Mesenchymal stem cell (in vitro differentiated cells and primary cell): ENCODE data around the gene SPDYE1.
"Not testable (repeated sequence)": the region's sequence is repeated elsewhere in the genome, so short reads cannot be mapped to it uniquely, and the experiment has no call there.

Source experiments
- DNase-seq: peaks from one replicate; pipeline ENCODE4 v3.0.0-alpha.2; 2013
- H2AFZ ChIP-seq: one replicate; pipeline ENCODE4 v1.6.1; 2013; ENCODE audit warnings: low read depth, mild to moderate bottlenecking, control low read depth, inconsistent platforms, low read length, moderate library complexity
- H2AK5ac ChIP-seq: 2 replicates; pipeline ENCODE4 v1.6.1; 2013; ENCODE audit warnings: low read length, moderate library complexity, mild to moderate bottlenecking, inconsistent platforms; ENCODE audit not compliant: severe bottlenecking
- H2BK120ac ChIP-seq: one replicate; pipeline ENCODE4 v1.6.1; 2013; ENCODE audit warnings: low read depth, mild to moderate bottlenecking, inconsistent platforms, low read length, moderate library complexity
- H2BK12ac ChIP-seq, 2 experiments: one replicate each; pipeline ENCODE4 v1.6.1; 2013; ENCODE audit warnings: inconsistent platforms in 2 of 2, low read length in 2 of 2, mild to moderate bottlenecking in 2 of 2, moderate library complexity in 2 of 2, control low read depth in 1 of 2
- H2BK15ac ChIP-seq: one replicate; pipeline ENCODE4 v1.6.1; 2013; ENCODE audit warnings: mild to moderate bottlenecking, low read depth, inconsistent platforms; ENCODE audit not compliant: poor library complexity, severe bottlenecking
- H2BK5ac ChIP-seq: 2 replicates; pipeline ENCODE4 v1.6.1; 2013; ENCODE audit warnings: low read depth, mild to moderate bottlenecking, low read length, control low read depth, inconsistent platforms; ENCODE audit not compliant: poor library complexity, severe bottlenecking
- H3K14ac ChIP-seq, 2 experiments: one replicate each; pipeline ENCODE4 v1.6.1; 2013; ENCODE audit warnings: inconsistent platforms in 2 of 2, low read length in 2 of 2, control low read depth in 1 of 2, mild to moderate bottlenecking in 1 of 2, moderate library complexity in 1 of 2
- H3K18ac ChIP-seq, 2 experiments: one replicate each; pipeline ENCODE4 v1.6.1; 2013; ENCODE audit warnings: inconsistent platforms in 2 of 2, low read length in 2 of 2, control low read depth in 1 of 2, low read depth in 1 of 2, mild to moderate bottlenecking in 1 of 2
- H3K23ac ChIP-seq, 2 experiments: one replicate each; pipeline ENCODE4 v1.6.1; 2013; ENCODE audit warnings: inconsistent platforms in 2 of 2, low read length in 2 of 2, mild to moderate bottlenecking in 2 of 2, moderate library complexity in 2 of 2, control low read depth in 1 of 2
- H3K27ac ChIP-seq: 2 replicates; pipeline ENCODE4 v1.5.1; 2013; ENCODE audit warnings: mild to moderate bottlenecking, moderate library complexity, low read length, control low read depth, inconsistent platforms; ENCODE audit not compliant: poor library complexity, severe bottlenecking
- H3K27me3 ChIP-seq, 2 experiments: 2 replicates each; pipeline versions ENCODE4 v1.6.1 to v1.7.0; 2013; ENCODE audit warnings: low read length in 2 of 2, mild to moderate bottlenecking in 2 of 2, moderate library complexity in 2 of 2, control low read depth in 1 of 2, inconsistent platforms in 1 of 2; ENCODE audit not compliant: control insufficient read depth in 1 of 2, insufficient read depth in 1 of 2
- H3K36me3 ChIP-seq, 2 experiments: 2 replicates each; pipeline versions ENCODE4 v1.6.1 to v1.7.0; 2013; ENCODE audit warnings: low read length in 2 of 2, control low read depth in 1 of 2, inconsistent platforms in 1 of 2, low read depth in 1 of 2, mild to moderate bottlenecking in 1 of 2; ENCODE audit not compliant: insufficient read depth in 2 of 2, control insufficient read depth in 1 of 2
- H3K4ac ChIP-seq, 2 experiments: one replicate each; pipeline ENCODE4 v1.6.1; 2013; ENCODE audit warnings: inconsistent platforms in 2 of 2, low read length in 2 of 2, mild to moderate bottlenecking in 2 of 2, moderate library complexity in 2 of 2, control low read depth in 1 of 2, low read depth in 1 of 2
- H3K4me1 ChIP-seq: 2 replicates; pipeline ENCODE4 v1.6.1; 2013; ENCODE audit warnings: low read depth, low read length, control low read depth; ENCODE audit not compliant: control insufficient read depth, insufficient read depth
- H3K4me2 ChIP-seq: 2 replicates; pipeline ENCODE4 v1.6.1; 2013; ENCODE audit warnings: low read length, mild to moderate bottlenecking, inconsistent platforms; ENCODE audit not compliant: poor library complexity, severe bottlenecking
- H3K4me3 ChIP-seq, 2 experiments: 2 replicates each; pipeline versions ENCODE4 v1.5.1 to v1.7.0; 2013; ENCODE audit warnings: low read length in 2 of 2, mild to moderate bottlenecking in 2 of 2, control low read depth in 1 of 2, low read depth in 1 of 2; ENCODE audit not compliant: insufficient read depth in 1 of 2
- H3K79me1 ChIP-seq: replicated peaks from 2 replicates; pipeline ENCODE4 v1.6.1; 2013; ENCODE audit warnings: mild to moderate bottlenecking, control low read depth, low read length, inconsistent platforms; ENCODE audit not compliant: poor library complexity, severe bottlenecking
- H3K9ac ChIP-seq: 2 replicates; pipeline ENCODE4 v1.7.0; 2013; ENCODE audit warnings: mild to moderate bottlenecking, low read length, moderate library complexity
- H3K9me3 ChIP-seq: 2 replicates; pipeline ENCODE4 v1.7.0; 2013; ENCODE audit warnings: mild to moderate bottlenecking, low read length; ENCODE audit not compliant: control insufficient read depth
- H4K8ac ChIP-seq: one replicate; pipeline ENCODE4 v1.6.1; 2013; ENCODE audit warnings: inconsistent platforms, mild to moderate bottlenecking, low read length, moderate library complexity
- H4K91ac ChIP-seq: one replicate; pipeline ENCODE4 v1.6.1; 2013; ENCODE audit warnings: mild to moderate bottlenecking, low read length, inconsistent platforms
- WGBS: methylation state at CpG from one replicate; pipeline ENCODE4 v1.1.7; 2013; ENCODE audit warnings: mixed read lengths; 5-methylcytosine and 5-hydroxymethylcytosine counted together

Gene SPDYE1

GRCh38 chr7:43956027-43956426 is 41.7 kb upstream of the SPDYE1 start:
- Histone ChIP-seq H4K91ac (no peak overlapping the region), H3K4me2 (no peak overlapping the region), H3K4me1 (no peaks in the 10 kb centered on the region), H3K9me3 (no peaks in the 10 kb centered on the region), H3K27me3 (no peaks in the 10 kb centered on the region), H2BK5ac (no peak overlapping the region), H2AK5ac (no peak overlapping the region), H3K4ac (no peak overlapping the region), H4K8ac (no peak overlapping the region), H3K23ac (no peak overlapping the region), H3K27ac (no peak overlapping the region), H3K9ac (no peak overlapping the region), H3K79me1 (no peaks in the 10 kb centered on the region), H2BK15ac (no peak overlapping the region), H2BK120ac (no peak overlapping the region), H3K18ac (no peak overlapping the region), H3K14ac (no peak overlapping the region), H2BK12ac (no peak overlapping the region), H2AFZ (no peak overlapping the region), H3K36me3 (peaks cover 14 to 37% of the 10 kb centered on the region in 2 experiments), H3K4me3 (no peak overlapping the region)
- DNase-seq: no peak
- 42% methylated on average over 2 of the region's 3 CpGs for WGBS

GRCh38 chr7:43960933-43961332 is 36.8 kb upstream of the SPDYE1 start:
- H3K14ac ChIP-seq: no peak overlapping the region
- H3K23ac ChIP-seq: no peak overlapping the region
- H2BK120ac ChIP-seq: no peak overlapping the region
- H3K27me3 ChIP-seq: no peaks in the 10 kb centered on the region
- H3K4me2 ChIP-seq: no peak overlapping the region
- H3K4me1 ChIP-seq: no peaks in the 10 kb centered on the region
- WGBS: 27% methylated on average over 1 of the region's 1 CpG
- no peaks in the 10 kb centered on the region for H3K79me1 ChIP-seq
- no peak overlapping the region for H3K18ac ChIP-seq
- no peak overlapping the region for H2BK15ac ChIP-seq
- H3K9me3 ChIP-seq: no peaks in the 10 kb centered on the region
- no peak overlapping the region for H3K4ac ChIP-seq
- H2BK5ac ChIP-seq: no peak overlapping the region
- no peak overlapping the region for H2AK5ac ChIP-seq
- H2BK12ac ChIP-seq: no peak overlapping the region
- no peak overlapping the region for H3K9ac ChIP-seq
- H4K91ac ChIP-seq: no peak overlapping the region
- no peak overlapping the region for H2AFZ ChIP-seq
- H3K27ac ChIP-seq: no peak overlapping the region
- H3K4me3 ChIP-seq: no peak overlapping the region
- peaks cover 0 to 12% of the 10 kb centered on the region in 2 experiments for H3K36me3 ChIP-seq
- no peak for DNase-seq
- no peak overlapping the region for H4K8ac ChIP-seq

DNA sequence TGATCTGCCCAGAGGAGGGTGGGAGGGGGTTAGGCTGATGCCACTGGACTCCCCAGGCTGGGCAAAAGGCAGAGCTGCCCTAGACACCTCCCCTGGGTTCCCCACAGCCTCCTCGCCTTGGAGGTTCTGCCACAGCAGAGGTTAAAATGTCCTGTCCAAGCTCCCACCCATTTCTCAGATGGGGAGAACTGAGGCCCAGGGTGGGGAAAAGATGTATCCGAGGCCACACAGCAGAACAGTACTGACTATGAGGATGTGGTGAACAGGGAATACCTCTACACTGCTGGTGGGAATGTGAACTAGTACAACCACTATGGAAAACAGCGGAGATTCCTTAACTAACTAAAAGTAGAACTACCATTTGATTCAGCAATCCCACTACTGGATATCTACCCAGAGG is 31.3 kb upstream of the SPDYE1 start:
- not testable (repeated sequence) for H3K27ac ChIP-seq, H3K4me2 ChIP-seq, H3K9ac ChIP-seq, H2BK15ac ChIP-seq, H4K91ac ChIP-seq, H3K9me3 ChIP-seq, H2BK12ac ChIP-seq, H2BK5ac ChIP-seq, DNase-seq, H3K36me3 ChIP-seq, H2AK5ac ChIP-seq, H2BK120ac ChIP-seq, H3K4ac ChIP-seq, H3K4me3 ChIP-seq, H3K18ac ChIP-seq, H3K4me1 ChIP-seq, H3K79me1 ChIP-seq, H2AFZ ChIP-seq, H3K27me3 ChIP-seq, H4K8ac ChIP-seq, H3K14ac ChIP-seq, H3K23ac ChIP-seq
- no CpG with 5 or more reads among the region's 3 CpGs for WGBS

DNA sequence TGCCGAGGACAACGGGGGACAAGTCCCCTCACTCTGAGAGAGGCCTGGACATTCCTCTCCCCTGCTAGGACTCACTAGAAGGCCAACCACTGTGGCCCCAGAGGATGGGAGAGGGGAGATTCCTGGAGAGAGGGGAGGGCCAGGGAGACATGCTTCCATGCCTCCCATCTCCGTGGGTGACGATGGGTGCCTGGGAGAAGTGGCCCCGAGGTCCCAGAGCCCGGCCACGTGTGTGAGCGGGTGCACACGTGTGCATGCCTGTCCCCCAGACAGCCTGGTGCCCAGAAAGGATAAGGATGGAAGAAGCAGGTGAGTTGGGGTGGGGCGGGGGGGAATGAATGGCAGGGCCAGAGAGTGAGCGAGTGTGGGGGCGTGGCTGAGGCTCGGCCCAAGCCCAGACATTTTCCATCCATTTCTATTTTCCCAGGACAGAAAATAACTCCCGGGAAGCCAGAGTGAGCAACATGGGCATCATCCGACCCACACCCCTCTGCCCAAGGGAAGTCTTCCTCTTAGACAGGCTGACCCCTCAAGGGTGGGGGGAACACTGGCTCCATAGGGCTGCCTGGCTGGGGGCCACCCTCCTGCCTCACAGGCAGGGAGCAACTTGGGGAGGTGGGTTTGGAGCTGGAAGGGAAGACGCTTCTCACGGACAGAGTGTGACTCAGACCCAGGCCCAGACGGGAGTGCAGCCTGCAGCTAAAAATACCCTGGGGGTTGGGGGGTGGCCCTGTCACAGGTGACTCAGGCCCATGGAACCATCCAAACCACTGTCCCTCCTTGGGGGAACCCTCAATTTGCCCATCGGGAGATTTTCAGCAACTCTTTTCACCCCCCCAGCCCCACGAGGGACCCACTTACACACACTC is 29.3 kb upstream of the SPDYE1 start:
- not testable (repeated sequence) for H3K23ac ChIP-seq, H3K4ac ChIP-seq, DNase-seq, H4K8ac ChIP-seq, H2BK15ac ChIP-seq, H3K27me3 ChIP-seq, H3K36me3 ChIP-seq, H3K4me1 ChIP-seq, H4K91ac ChIP-seq, H2BK5ac ChIP-seq, H2AK5ac ChIP-seq, H2AFZ ChIP-seq, H3K18ac ChIP-seq, H3K79me1 ChIP-seq, H2BK120ac ChIP-seq, H3K9me3 ChIP-seq, H3K9ac ChIP-seq, H3K14ac ChIP-seq, H3K27ac ChIP-seq, H3K4me3 ChIP-seq, H2BK12ac ChIP-seq, H3K4me2 ChIP-seq
- 90% methylated on average over 2 of the region's 20 CpGs for WGBS
